Vagina (tissue), 2 donors: ENCODE measurements around the gene RAPGEF5. TPM values are rescaled to one million over a fixed set of nuclear protein-coding genes. Genes with fewer than 3 reads are reported as not detected.

Experiments
- DNase-seq, 2 donors: peaks; one replicate each; pipeline ENCODE4 v3.0.0-alpha.2; 2017; ENCODE audit errors: extremely low spot score in 2 of 2
- H3K27ac ChIP-seq: fragments of 200-600 bp; sonication (generic); one replicate; pipeline ENCODE4 v1.5.1; 2019
- H3K27me3 ChIP-seq: fragments of 200-600 bp; sonication (generic); one replicate; pipeline ENCODE4 v1.5.1; 2019
- H3K36me3 ChIP-seq, 2 donors: fragments of 200-600 bp; sonication (generic); one replicate each; pipeline ENCODE4 v1.5.1; 2017 to 2019
- H3K4me1 ChIP-seq: fragments of 200-600 bp; sonication (generic); one replicate; pipeline ENCODE4 v1.5.1; 2019
- H3K4me3 ChIP-seq, 2 donors: fragments of 200-600 bp; sonication (generic); 1 replicate in 1 of 2; 2 replicates in 1 of 2; pipeline ENCODE4 v1.5.1; 2016 to 2019
- H3K9me3 ChIP-seq: fragments of 200-600 bp; sonication (generic); one replicate; pipeline ENCODE4 v1.5.1; 2019
- CTCF ChIP-seq, 3 experiments: fragments of 450-650 bp in 2 of 3; fragments of 200-600 bp in 1 of 3; sonication (generic) in 1 of 3; IDR thresholded peaks; one replicate each; pipeline ENCODE4 v1.5.1; 2017 to 2019; ENCODE audit warnings: antibody characterized with exemption in 3 of 3, mild to moderate bottlenecking in 2 of 3, moderate library complexity in 2 of 3
- POLR2A ChIP-seq, 2 donors: fragments of 450-650 bp; IDR thresholded peaks; one replicate each; pipeline ENCODE4 v1.6.1; 2017; ENCODE audit warnings: antibody characterized with exemption in 2 of 2, mild to moderate bottlenecking in 2 of 2, moderate library complexity in 2 of 2
- POLR2AphosphoS5 ChIP-seq, 2 donors: sonication (generic); formaldehyde crosslinking; IDR thresholded peaks; one replicate each; pipeline ENCODE4 v1.9.0; 2017; ENCODE audit warnings: antibody characterized with exemption in 2 of 2, mild to moderate bottlenecking in 2 of 2, low read depth in 1 of 2; ENCODE audit not compliant: insufficient read depth in 1 of 2
- intact Hi-C: fragments of 100-400 bp; cut with DNase I; formaldehyde crosslinking; loops from one replicate; pipeline ENCODE4 v1.15.1; 2023
- total RNA-seq: library from RNA; depleted of rRNA; stranded (reverse); fragments of >200 nt; gene quantifications from one replicate; pipeline ENCODE4 v1.2.3, GENCODE V29; 2016

RAPGEF5 gene
- total RNA-seq, 1 donor from 2014 or later = 68.0 TPM

DNA sequence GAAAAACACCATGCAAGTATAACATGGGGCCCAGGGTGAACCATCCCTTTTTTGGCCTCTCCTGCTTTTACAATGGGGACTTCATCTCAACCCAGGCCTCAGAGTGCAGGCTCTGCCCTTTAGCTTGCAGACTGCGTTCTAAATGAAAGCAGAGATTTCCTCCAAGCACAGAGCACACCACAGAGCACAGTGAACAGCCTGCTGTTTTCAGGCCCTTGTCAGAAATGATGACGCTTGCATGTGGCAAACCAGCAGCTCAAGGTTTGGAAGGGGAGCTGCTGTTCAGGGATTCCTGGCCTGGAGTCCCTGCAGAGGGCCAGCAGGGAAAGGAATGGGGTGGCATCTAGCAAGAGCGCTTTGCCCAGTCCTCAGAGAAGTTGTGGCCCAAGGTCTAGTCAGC, 243.9 kb downstream of the RAPGEF5 start:
- intact Hi-C loops = loop anchor here (5.0 to 10.0 kb wide), 2 partner anchors 142 to 374 kb away; no protein-coding TSS in a partner anchor
- H3K27ac ChIP-seq = no peak overlapping the region
- H3K36me3 ChIP-seq = no peaks in the 10 kb centered on the region
- H3K4me1 ChIP-seq = no peaks in the 10 kb centered on the region
- no peak for DNase-seq
- no peak overlapping the region for H3K4me3 ChIP-seq
- H3K27me3 ChIP-seq = no peaks in the 10 kb centered on the region
- H3K9me3 ChIP-seq = no peaks in the 10 kb centered on the region
- TF ChIP-seq CTCF (IDR thresholded peaks at IDR 0.05) = no peak
- no peak for TF ChIP-seq POLR2A (IDR thresholded peaks at IDR 0.05)
- no peak for TF ChIP-seq POLR2AphosphoS5 (IDR thresholded peaks at IDR 0.05; ENCODE audit: insufficient read depth in 1 of 2, low read depth in 1 of 2)

- Histone ChIP-seq H3K27ac (no peak overlapping the region), H3K27me3 (no peaks in the 10 kb centered on the region), H3K4me1 (no peaks in the 10 kb centered on the region), H3K36me3 (no peaks in the 10 kb centered on the region), H3K4me3 (no peak overlapping the region), H3K9me3 (no peaks in the 10 kb centered on the region)
- intact Hi-C loops = loop anchor here (5.0 to 10.0 kb wide), 2 partner anchors 143 to 376 kb away; no protein-coding TSS in a partner anchor
- DNase-seq = no peak
- TF ChIP-seq POLR2A (IDR thresholded peaks at IDR 0.05) (no peak), POLR2AphosphoS5 (IDR thresholded peaks at IDR 0.05; ENCODE audit: insufficient read depth in 1 of 2, low read depth in 1 of 2) (no peak), CTCF (IDR thresholded peaks at IDR 0.05) (no peak)
These were observed 245.3 kb downstream of the RAPGEF5 start for GRCh38 chr7:22111661-22112060.

GRCh38 chr7:22110881-22111280, 246.1 kb downstream of the RAPGEF5 start:
- no peaks in the 10 kb centered on the region for H3K4me1 ChIP-seq
- intact Hi-C loops = loop anchor here (5.0 to 10.0 kb wide), 2 partner anchors 144 to 376 kb away; no protein-coding TSS in a partner anchor
- no peaks in the 10 kb centered on the region for H3K9me3 ChIP-seq
- H3K4me3 ChIP-seq = no peak overlapping the region
- no peak for DNase-seq
- no peaks in the 10 kb centered on the region for H3K36me3 ChIP-seq
- TF ChIP-seq POLR2AphosphoS5 (IDR thresholded peaks at IDR 0.05; ENCODE audit: insufficient read depth in 1 of 2, low read depth in 1 of 2) (no peak), POLR2A (IDR thresholded peaks at IDR 0.05) (no peak), CTCF (IDR thresholded peaks at IDR 0.05) (no peak)
- no peak overlapping the region for H3K27ac ChIP-seq
- no peaks in the 10 kb centered on the region for H3K27me3 ChIP-seq

DNA sequence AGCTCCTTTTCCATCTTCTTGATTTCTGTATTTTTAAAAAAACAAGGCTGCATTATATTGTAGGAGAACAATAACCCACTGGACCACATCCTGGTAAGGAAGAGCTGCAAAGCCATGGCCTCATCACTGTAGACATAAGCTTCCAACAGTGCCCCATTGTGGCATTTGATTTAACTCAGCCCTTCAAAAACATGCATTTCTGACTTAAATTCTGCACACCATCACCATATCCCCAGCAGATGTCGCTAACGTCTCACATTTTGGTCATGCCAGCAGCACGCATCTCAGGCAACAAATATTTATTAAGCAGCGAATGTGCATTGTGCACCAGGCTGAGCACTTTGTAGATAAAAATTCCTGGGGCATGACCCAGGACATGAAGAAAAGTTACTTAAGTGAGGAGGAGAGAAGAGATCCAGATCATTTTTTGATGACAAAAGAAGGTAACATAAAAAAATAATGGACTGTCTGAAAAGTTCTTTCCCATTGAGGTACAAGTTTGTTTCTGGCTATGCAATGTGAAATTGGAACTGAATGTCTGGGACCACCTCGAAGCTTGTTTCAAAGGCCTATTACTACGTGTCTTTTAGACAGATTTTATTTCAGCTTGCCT, 246.6 kb downstream of the RAPGEF5 start:
- Histone ChIP-seq H3K27ac (no peak overlapping the region), H3K36me3 (no peaks in the 10 kb centered on the region), H3K27me3 (no peaks in the 10 kb centered on the region), H3K9me3 (no peaks in the 10 kb centered on the region), H3K4me3 (no peak overlapping the region), H3K4me1 (no peaks in the 10 kb centered on the region)
- no peak for DNase-seq
- intact Hi-C loops = loop anchor here (5.0 to 10.0 kb wide), 2 partner anchors 144 to 377 kb away; no protein-coding TSS in a partner anchor
- TF ChIP-seq POLR2A (IDR thresholded peaks at IDR 0.05) = no peak
- peak; percentile 88 for TF ChIP-seq CTCF (IDR thresholded peaks at IDR 0.05)
- TF ChIP-seq POLR2AphosphoS5 (IDR thresholded peaks at IDR 0.05; ENCODE audit: insufficient read depth in 1 of 2, low read depth in 1 of 2) = peak in 1 of 2 donors; percentile 22

GRCh38 chr7:22109761-22110160, 247.2 kb downstream of the RAPGEF5 start:
- no peaks in the 10 kb centered on the region for H3K36me3 ChIP-seq
- no peak for DNase-seq
- H3K4me3 ChIP-seq = no peak overlapping the region
- H3K9me3 ChIP-seq = no peaks in the 10 kb centered on the region
- no peaks in the 10 kb centered on the region for H3K27me3 ChIP-seq
- no peaks in the 10 kb centered on the region for H3K4me1 ChIP-seq
- H3K27ac ChIP-seq = no peak overlapping the region
- TF ChIP-seq CTCF (IDR thresholded peaks at IDR 0.05) (no peak), POLR2A (IDR thresholded peaks at IDR 0.05) (no peak), POLR2AphosphoS5 (IDR thresholded peaks at IDR 0.05; ENCODE audit: insufficient read depth in 1 of 2, low read depth in 1 of 2) (no peak)
- intact Hi-C loops = loop anchor here (5.0 to 10.0 kb wide), 2 partner anchors 145 to 378 kb away; no protein-coding TSS in a partner anchor
